Gastroesophageal sphincter (tissue), 4 donors: ENCODE data around the gene POP5. TPM values are rescaled to one million over a fixed set of nuclear protein-coding genes. Genes with fewer than 3 reads are reported as not detected.

Experiments used
- ATAC-seq: fragments of 150-250 bp; one replicate; pipeline ENCODE4 v1.9.1; 2016; ENCODE audit warnings: mild to moderate bottlenecking, moderate library complexity
- H3K27ac ChIP-seq, 4 donors: fragments of 200-600 bp; sonication (generic) in 3 of 4; 1 replicate in 3 of 4; 2 replicates in 1 of 4; pipeline ENCODE4 v1.5.1; 2016 to 2019
- H3K27me3 ChIP-seq: fragments of 200-600 bp; sonication (generic); one replicate; pipeline ENCODE4 v1.5.1; 2019
- H3K36me3 ChIP-seq, 2 donors: fragments of 200-600 bp; sonication (generic); one replicate each; pipeline ENCODE4 v1.5.1; 2019; ENCODE audit warnings: control low read depth in 1 of 2
- H3K4me1 ChIP-seq, 3 donors: fragments of 200-600 bp; sonication (generic); 1 replicate in 2 of 3; 2 replicates in 1 of 3; pipeline ENCODE4 v1.5.1; 2016 to 2019; ENCODE audit warnings: control low read depth in 2 of 3
- H3K4me3 ChIP-seq, 2 donors: fragments of 200-600 bp; sonication (generic); one replicate each; pipeline ENCODE4 v1.5.1; 2019; ENCODE audit warnings: mild to moderate bottlenecking in 1 of 2, moderate library complexity in 1 of 2
- H3K9me3 ChIP-seq, 3 donors: fragments of 200-600 bp; sonication (generic); one replicate each; pipeline ENCODE4 v1.5.1; 2017 to 2019; ENCODE audit warnings: control low read depth in 2 of 3
- EP300 ChIP-seq: sonication (generic); formaldehyde crosslinking; IDR thresholded peaks from one replicate; pipeline ENCODE4 v1.6.1; 2017; ENCODE audit warnings: antibody characterized with exemption, mild to moderate bottlenecking
- POLR2A ChIP-seq, 2 donors: fragments of 450-650 bp; IDR thresholded peaks; one replicate each; pipeline ENCODE4 v1.6.1; 2017; ENCODE audit warnings: antibody characterized with exemption in 2 of 2, mild to moderate bottlenecking in 2 of 2, moderate library complexity in 1 of 2
- POLR2AphosphoS5 ChIP-seq: sonication (generic); formaldehyde crosslinking; IDR thresholded peaks from one replicate; pipeline ENCODE4 v1.6.1; 2017; ENCODE audit warnings: antibody characterized with exemption
- WGBS, 2 donors: methylation state at CpG; one replicate each; pipeline ENCODE4 v1.1.5; 2018; ENCODE audit warnings: low coverage in 1 of 2; 5-methylcytosine and 5-hydroxymethylcytosine counted together
- total RNA-seq, 4 donors: library from RNA; depleted of rRNA; stranded (reverse); fragments of >200 nt; gene quantifications; one replicate each; pipeline ENCODE4 v1.1.0, GENCODE V29; 2016
- TF ChIP-seq, protein P1 (sequence below), 4 experiments: fragments of 200-600 bp in 2 of 4; fragments of 450-650 bp in 2 of 4; sonication (generic) in 1 of 4; IDR thresholded peaks; one replicate each; pipeline ENCODE4 v1.5.1; 2017 to 2019; ENCODE audit warnings: antibody characterized with exemption in 4 of 4, mild to moderate bottlenecking in 2 of 4, moderate library complexity in 2 of 4

Gene POP5
- total RNA-seq, 4 donors from 2014 or later, result 18.2 to 42.0 (median 27.6) TPM

- ATAC-seq, result peak; percentile 86
- Histone ChIP-seq H3K4me3 (no peak overlapping the region), H3K27ac (peak overlapping the region; percentile 64 to 84 (median 80)), H3K9me3 (no peaks in the 10 kb centered on the region), H3K27me3 (no peaks in the 10 kb centered on the region), H3K36me3 (peaks cover 15 to 97% of the 10 kb centered on the region in 2 donors), H3K4me1 (peaks cover 3 to 39% (median 3%) of the 10 kb centered on the region in 3 donors)
- TF ChIP-seq, protein P1, sequence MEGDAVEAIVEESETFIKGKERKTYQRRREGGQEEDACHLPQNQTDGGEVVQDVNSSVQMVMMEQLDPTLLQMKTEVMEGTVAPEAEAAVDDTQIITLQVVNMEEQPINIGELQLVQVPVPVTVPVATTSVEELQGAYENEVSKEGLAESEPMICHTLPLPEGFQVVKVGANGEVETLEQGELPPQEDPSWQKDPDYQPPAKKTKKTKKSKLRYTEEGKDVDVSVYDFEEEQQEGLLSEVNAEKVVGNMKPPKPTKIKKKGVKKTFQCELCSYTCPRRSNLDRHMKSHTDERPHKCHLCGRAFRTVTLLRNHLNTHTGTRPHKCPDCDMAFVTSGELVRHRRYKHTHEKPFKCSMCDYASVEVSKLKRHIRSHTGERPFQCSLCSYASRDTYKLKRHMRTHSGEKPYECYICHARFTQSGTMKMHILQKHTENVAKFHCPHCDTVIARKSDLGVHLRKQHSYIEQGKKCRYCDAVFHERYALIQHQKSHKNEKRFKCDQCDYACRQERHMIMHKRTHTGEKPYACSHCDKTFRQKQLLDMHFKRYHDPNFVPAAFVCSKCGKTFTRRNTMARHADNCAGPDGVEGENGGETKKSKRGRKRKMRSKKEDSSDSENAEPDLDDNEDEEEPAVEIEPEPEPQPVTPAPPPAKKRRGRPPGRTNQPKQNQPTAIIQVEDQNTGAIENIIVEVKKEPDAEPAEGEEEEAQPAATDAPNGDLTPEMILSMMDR (IDR thresholded peaks at IDR 0.05), result no peak
- TF ChIP-seq EP300 (no peak), POLR2AphosphoS5 (peak; percentile 63)
- 43 to 65% methylated on average over 4 to 8 of the region's 8 CpGs for WGBS, 2 donors
These were observed 18.3 kb downstream of the POP5 start for GRCh38 chr12:120562906-120563305.

GRCh38 chr12:120557589-120557988 lies 23.6 kb downstream of the POP5 start:
- Histone ChIP-seq H3K4me1 (peaks cover 0 to 39% (median 2%) of the 10 kb centered on the region in 3 donors), H3K4me3 (no peak overlapping the region), H3K36me3 (peaks cover 15 to 97% of the 10 kb centered on the region in 2 donors), H3K9me3 (no peaks in the 10 kb centered on the region), H3K27me3 (no peaks in the 10 kb centered on the region), H3K27ac (no peak overlapping the region)
- ATAC-seq, result no peak
- TF ChIP-seq, protein P1 (IDR thresholded peaks at IDR 0.05), result no peak
- TF ChIP-seq POLR2A (IDR thresholded peaks at IDR 0.05), result no peak
- no peak for TF ChIP-seq EP300
- TF ChIP-seq POLR2AphosphoS5, result no peak
- 78 to 86% methylated on average over 1 to 2 of the region's 2 CpGs for WGBS, 2 donors

- ATAC-seq, result no peak
- H3K36me3 ChIP-seq, result peaks cover 4 to 92% of the 10 kb centered on the region in 2 donors
- H3K4me1 ChIP-seq, result peaks cover 0 to 54% (median 10%) of the 10 kb centered on the region in 3 donors
- no peak overlapping the region for H3K4me3 ChIP-seq
- no peaks in the 10 kb centered on the region for H3K9me3 ChIP-seq
- peak overlapping the region in 3 of 4 donors; percentile 8 to 54 (median 40) for H3K27ac ChIP-seq
- WGBS, 2 donors, result 70% methylated on average over 1 of the region's 1 CpG; no CpG with 5 or more reads in 1 of the 2 donors
- H3K27me3 ChIP-seq, result no peaks in the 10 kb centered on the region
- TF ChIP-seq POLR2A (IDR thresholded peaks at IDR 0.05) (no peak), EP300 (no peak), POLR2AphosphoS5 (no peak)
- TF ChIP-seq, protein P1 (IDR thresholded peaks at IDR 0.05), result no peak
These were observed 26.5 kb downstream of the POP5 start for GRCh38 chr12:120554678-120555077.

GRCh38 chr12:120546050-120546386 lies 35.2 kb downstream of the POP5 start:
- Histone ChIP-seq H3K27ac (peak overlapping the region in 2 of 4 donors; percentile 1 to 21), H3K9me3 (no peaks in the 10 kb centered on the region)

GRCh38 chr12:120544691-120545090 lies 36.5 kb downstream of the POP5 start:
- ATAC-seq, result no peak
- WGBS, 2 donors, result 66 to 73% methylated on average over 3 of the region's 3 CpGs

More at GRCh38 chr12:120546050-120546386, 35.2 kb downstream of the POP5 start:
- H3K4me3 ChIP-seq, result no peak overlapping the region
- H3K4me1 ChIP-seq, result peaks cover 0 to 97% (median 28%) of the 10 kb centered on the region in 3 donors
- peaks cover 4 to 56% of the 10 kb centered on the region in 2 donors for H3K36me3 ChIP-seq
- no peak for TF ChIP-seq EP300
- TF ChIP-seq, protein P1 (IDR thresholded peaks at IDR 0.05), result no peak
- no peak for TF ChIP-seq POLR2A (IDR thresholded peaks at IDR 0.05)
- TF ChIP-seq POLR2AphosphoS5, result no peak
- ATAC-seq, result no peak
- H3K27me3 ChIP-seq, result no peaks in the 10 kb centered on the region
- WGBS, 2 donors, result 70 to 79% methylated on average over 3 of the region's 3 CpGs

More at GRCh38 chr12:120544691-120545090, 36.5 kb downstream of the POP5 start:
- H3K27ac ChIP-seq, result peak overlapping the region in 2 of 4 donors; percentile 40 to 99
- peaks cover 4 to 46% of the 10 kb centered on the region in 2 donors for H3K36me3 ChIP-seq
- H3K4me3 ChIP-seq, result no peak overlapping the region
- H3K4me1 ChIP-seq, result peaks cover 3 to 97% (median 32%) of the 10 kb centered on the region in 3 donors
- H3K9me3 ChIP-seq, result no peaks in the 10 kb centered on the region
- TF ChIP-seq POLR2A (IDR thresholded peaks at IDR 0.05) (no peak), POLR2AphosphoS5 (no peak), EP300 (no peak)
- TF ChIP-seq, protein P1 (IDR thresholded peaks at IDR 0.05), result no peak
- H3K27me3 ChIP-seq, result no peaks in the 10 kb centered on the region
